HG02623 (cell line): ENCODE results near the gene MOSMO.
A peak's percentile ranks its signal among the peaks of the same experiment; 100 is the strongest.

Experiments
- ATAC-seq: cut with Tn5 transposase; IDR thresholded peaks from one replicate; pipeline ENCODE4 v1.9.1; 2021; ENCODE audit warnings: moderate library complexity; ENCODE audit not compliant: unreplicated experiment

The MOSMO gene

DNA sequence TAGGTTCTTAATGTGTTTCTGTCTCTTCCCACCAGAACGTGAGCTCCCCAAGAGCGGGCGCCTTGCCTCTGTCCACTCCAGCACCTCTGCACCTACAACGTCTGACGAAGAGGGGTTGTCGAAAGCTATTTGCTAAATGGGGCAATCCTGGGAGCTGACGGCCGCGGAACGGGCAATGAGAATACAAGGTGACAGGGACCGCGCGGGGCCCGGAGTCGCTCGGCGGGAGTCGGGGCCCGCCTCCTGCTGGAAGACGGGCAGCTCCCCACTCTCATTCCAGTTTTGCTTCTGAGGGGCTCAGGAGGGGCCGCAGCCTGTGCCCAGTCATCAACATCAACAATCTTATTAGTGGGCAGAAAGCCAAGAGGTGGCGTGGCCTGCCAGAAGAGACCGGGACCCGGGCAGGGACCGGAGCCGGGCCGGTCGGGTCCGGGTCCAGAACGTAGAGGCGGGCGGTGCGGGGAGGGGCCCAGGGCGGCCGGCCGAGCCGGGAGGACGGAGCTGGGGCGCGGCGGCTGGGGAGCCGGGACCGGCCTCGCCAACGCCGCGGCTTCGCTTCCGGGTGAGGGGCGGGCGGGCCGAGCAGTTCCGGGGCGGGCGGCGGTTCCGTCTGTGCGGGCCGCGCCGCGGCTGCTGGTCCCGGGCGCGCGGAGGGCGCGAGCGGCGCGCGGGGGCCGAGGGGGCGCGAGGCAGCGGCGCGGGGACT is at the start of gene MOSMO:
Gene MOSMO (plus strand): TSS at position 603 of the 706 bp plus-strand sequence. CDS start 191 bp downstream, outside the sequence.
- ATAC-seq, result peak; percentile 62

DNA sequence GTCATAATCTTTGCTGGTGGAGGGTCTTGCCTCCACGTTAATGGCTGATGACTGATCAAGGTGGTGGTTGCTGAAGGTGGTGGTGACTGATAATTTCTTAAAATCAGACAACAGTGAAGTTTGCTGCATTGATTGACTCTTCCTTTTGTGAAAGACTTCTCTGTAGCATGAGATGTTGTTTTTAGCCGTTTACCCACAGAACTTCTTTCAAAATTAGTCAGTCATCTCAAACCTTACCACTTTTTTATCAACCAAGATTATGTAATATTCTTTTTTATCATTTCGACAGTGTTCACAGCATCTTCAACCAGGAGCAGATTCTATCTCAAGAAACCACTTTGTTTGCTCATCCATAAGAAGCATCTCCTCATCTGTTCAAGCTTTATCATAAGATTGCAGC is 48.9 kb upstream of the MOSMO start:
- no peak for ATAC-seq

DNA sequence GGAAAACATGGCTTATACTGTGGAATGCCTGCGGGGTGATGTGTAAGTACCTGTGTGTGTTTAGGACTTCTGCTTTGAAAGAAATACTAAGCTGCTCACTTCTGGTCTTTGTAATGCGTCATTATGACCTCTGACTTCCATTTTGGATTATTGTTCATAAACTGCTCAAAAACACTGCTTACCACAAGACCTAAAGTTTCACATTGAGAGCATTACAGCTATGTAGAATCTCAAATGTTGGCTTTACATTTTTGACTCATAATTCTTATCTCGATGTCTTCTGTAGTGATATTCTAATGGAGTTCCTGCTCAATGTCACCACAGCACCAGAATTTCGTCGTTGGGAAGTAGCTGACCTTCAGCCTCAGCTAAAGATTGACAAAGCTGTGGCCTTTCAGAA is 45.4 kb upstream of the MOSMO start:
- no peak for ATAC-seq

DNA sequence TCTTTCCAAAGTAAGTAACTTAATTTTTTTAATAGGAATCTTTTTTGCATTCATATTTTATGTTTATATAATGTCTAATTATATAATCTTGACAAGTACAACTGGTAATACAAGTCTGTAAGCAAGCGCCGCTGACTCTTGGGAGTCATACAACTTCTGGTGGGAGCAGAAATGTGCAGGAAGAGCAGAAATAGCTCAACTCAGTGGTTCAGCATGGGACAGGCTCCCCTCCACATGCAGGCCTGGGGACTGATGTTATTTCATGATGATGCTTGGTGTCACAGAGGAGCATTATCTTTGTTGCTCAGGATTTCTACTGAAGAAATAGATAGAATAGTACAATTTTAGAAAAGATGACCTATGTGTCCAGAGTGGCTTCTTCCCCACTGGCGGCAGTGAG is 44.0 kb upstream of the MOSMO start:
- no peak for ATAC-seq

DNA sequence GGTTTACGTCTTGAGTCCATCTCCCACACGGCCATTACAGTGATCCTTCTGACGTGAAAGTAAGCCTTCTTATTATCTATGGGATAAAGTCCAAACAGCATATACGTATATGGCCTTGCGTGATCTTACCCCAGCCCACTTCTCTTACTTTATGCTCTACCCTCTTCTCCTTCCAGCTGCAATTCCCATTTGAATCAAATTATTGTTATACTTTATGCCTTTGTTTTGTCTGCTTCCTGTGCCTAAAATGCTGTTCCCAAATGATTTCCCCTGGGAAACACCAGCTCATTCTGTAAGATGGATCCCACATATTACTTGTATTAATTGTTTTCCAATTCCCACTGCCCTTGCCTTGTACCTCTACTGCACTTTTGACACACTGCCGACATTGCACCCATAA is 43.6 kb upstream of the MOSMO start:
- no peak for ATAC-seq

DNA sequence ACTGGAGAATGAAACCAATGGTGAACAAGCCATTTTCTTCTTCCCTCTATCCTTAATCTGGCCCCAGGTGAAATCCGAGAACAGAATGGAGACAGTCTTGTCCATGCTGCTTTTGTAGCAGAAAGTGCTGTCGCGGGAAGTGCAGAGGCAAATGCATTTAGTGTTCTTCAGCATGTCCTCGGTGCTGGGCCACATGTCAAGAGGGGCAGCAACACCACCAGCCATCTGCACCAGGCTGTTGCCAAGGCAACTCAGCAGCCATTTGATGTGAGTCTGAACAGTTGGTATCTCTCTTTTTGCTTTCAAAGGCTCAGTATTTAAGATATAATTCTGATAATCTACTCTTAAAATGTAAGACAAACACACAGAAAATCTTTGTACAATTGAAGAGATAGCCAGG is 36.1 kb upstream of the MOSMO start:
- no peak for ATAC-seq

DNA sequence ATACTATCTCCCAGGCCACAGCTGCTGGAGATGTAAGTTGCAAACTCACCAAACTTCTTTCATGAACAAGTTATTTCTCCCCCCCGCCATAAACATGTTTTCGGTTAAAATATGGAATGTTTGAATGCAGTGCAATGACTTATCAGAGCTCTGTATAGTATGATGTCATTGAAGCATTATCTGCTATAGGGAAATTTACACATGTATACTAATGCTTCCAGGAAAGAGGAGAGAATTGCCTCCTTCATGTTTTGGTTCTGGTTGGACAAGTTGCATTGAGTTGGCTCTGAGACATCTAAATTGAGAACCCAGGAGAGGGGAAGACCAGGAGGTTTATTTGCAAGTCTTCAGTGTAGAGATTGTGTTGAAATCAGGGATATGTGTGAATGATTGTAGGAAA is 34.0 kb upstream of the MOSMO start:
- no peak for ATAC-seq

DNA sequence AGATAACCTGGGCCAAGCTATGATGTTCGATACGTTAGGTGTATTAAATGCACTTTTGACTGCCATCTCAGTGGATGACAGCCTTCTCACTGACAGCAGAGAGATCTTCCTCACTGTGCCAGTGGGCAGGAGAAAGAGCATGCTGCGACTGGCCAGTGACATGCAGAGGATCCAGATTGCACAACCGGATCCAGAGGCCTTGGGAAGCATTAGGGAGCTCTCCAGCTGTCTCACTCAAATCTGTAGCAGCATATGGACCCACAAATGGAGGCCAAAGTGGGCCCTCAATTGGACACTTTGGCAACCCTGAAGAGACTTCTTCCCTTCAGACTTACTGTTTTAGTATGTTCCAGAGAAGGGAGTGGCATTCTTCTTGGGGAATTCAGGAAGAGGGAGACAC is 27.9 kb upstream of the MOSMO start:
- no peak for ATAC-seq

DNA sequence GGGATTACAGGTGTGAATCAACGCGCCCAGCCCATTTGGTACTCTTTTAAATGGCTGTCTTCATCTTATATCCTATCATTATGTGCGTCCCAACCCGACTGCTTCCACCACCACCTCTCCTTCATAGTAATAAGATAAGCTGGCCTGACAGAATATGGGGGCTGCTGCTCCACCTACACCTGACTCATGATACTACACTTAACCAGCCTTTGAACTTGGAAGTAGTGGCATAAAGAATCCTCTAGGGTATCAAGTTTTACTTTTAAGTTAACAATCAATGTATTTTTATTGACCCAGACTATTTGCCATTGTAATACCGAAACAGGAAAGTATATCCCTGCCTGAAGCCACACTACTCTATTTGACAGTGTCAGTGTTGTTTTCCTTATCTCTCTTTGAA is 25.8 kb upstream of the MOSMO start:
- ATAC-seq, result no peak

DNA sequence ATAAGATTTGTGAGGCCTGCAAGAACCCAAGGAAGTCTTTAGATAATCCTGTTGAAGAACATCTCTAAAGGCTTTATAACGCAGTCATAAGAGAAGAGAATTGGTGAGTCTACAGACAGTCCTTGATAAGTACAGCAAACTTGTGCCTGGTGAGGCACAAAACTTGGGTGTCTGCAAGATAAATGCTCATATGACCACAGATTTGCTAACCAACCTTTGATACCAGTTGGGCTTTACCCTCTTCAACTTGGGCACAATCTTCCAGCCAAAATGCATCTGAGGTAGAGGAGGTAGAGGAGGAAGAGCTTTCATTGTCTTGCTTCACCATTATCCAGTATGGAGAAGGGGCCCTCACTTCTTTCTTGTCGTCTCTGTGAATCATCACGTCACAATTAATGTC is 23.8 kb upstream of the MOSMO start:
- ATAC-seq, result no peak

DNA sequence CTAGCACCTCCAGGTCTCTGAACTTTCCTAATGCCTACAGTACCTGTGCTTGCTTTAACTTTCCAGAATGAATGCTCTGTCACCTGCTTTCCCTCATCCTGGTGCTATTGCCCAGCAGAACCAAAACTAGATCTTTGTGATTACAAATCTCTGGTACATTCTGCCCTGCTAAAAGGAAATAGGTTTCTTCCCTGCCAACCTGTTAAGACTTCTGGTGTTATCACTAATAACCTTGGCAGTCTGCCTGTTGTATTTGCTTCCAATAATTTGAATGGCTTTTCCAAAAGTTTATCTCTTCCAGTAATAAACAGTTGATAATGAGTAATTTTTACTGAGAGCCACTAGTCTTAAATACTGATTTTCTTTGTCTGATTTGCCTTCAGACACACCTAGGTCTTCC is 22.4 kb upstream of the MOSMO start:
- ATAC-seq, result no peak

DNA sequence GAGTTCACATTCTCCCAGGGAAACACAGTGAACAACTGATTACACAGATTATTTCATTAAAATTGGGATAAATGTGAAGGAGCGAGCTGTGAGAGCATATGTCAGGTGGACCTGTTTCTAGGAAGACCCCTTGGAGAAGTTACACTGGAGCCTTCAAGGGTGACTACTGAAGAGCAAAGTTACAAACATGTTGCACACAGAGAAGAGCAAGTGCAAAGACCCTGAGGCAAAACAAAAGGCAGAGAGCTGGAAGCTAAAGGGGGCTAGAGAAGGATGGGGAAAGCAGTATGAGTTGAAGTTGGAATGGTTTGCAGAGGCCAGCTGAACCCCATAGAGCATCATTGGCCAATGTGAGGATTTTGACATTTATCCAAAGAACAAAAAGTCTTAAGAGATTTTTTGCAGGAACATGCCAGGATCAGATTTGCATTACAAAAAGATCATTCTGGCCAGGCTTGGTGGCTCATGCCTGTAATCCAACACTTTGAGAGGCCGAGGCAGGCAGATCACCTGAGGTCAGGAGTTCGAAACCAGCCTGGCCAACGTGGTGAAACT is 21.1 kb upstream of the MOSMO start:
- ATAC-seq, result no peak

DNA sequence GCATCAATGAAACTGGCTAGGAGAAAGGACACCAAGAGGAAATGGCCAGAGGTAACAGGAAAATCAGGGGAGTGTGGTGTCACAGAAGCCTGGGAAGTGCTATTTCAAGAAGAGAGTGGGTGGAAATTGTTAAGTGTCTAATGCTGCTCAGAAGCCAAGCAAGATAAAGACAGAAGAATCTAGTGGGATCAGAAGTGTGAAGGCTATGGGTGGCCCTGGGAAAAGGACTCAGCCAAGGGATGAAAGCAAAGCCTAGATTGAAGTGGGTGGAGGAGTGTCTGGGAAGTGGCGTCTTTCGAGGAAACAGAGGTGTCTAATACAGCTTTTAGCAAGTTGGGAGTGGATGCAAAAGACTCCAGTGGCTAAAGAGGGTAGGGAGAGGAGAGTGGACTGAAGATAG is 20.4 kb upstream of the MOSMO start:
- ATAC-seq, result no peak

DNA sequence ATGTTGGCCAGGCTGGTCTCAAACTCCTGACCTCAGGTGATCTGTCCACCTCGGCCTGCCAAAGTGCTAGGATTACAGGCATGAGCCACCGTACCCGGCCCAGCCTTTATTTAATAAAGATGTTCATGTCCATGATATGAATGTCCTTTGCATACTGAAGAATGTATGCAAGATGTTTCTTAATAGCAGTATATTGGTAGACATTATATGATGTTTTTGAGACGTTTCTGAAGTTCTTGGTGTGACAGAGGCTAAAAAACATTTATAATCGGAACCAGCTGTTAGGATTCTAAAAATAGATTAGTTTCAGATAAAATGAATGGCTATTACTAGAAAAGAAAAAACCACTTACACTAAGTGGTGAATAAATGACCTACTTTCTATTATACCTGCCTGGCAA is 18.8 kb upstream of the MOSMO start:
- no peak for ATAC-seq

DNA sequence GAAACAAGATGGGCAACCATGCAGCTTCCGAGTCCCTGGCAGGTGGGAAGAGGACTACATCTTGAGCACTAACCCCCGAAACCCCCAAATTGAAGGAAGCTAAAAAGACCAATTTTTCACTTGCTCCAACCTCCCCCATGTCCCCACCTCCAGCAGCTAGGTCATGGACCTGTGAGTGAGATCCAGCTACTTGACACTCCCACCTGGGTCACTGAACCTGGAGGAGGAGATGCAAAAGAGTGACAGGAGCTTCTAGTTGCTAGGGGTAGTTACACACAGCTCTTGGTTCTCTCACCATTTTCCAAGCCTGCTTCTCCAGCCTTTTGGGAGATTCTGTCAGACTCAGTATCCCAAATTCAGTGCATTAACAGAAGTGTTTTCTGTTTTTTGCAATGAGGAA is 18.2 kb upstream of the MOSMO start:
- ATAC-seq, result no peak

DNA sequence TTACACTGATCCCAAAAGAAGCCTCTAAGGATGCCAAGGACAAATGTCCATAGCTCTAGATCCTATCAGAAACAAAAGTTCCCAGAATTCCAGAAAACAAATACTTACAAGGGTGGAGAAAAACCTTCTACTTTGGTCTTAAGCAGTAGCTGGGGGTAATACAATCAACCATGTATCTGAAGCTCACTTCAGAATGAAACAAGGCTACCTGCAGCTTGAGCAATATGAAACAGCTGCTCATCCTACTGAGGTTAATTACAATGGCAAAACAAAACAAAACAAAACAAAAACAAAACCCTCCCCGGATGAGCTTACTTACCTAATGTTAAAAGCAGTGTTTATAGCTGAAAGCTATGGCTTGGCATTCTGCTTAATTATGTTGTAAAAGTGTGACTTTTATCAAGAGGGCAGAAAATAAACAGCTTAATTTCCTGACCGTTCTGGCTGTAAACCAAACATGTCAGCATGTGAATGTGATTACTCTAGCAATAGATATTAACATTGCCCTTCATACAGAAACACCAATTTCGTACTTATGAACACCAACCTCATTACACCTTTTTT is 17.4 kb upstream of the MOSMO start:
- ATAC-seq, result no peak

DNA sequence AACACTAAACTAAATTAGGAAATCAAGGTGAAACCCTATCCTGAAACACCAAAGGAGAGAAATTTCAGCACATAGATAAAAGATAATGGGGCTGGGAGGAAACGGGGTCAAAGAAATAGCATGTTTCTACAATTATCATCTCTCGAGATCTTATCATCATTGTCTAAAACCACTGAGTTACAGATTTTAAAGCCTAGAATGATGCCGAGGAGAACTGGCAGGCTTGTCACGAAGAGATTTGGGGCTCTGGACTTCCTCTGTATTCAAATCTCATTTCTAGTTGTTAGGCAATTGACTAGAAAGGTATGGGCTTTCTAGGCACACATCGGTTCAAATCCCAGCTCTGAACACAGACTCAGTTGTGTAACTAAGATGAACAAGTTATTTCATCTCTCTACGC is 16.3 kb upstream of the MOSMO start:
- no peak for ATAC-seq

DNA sequence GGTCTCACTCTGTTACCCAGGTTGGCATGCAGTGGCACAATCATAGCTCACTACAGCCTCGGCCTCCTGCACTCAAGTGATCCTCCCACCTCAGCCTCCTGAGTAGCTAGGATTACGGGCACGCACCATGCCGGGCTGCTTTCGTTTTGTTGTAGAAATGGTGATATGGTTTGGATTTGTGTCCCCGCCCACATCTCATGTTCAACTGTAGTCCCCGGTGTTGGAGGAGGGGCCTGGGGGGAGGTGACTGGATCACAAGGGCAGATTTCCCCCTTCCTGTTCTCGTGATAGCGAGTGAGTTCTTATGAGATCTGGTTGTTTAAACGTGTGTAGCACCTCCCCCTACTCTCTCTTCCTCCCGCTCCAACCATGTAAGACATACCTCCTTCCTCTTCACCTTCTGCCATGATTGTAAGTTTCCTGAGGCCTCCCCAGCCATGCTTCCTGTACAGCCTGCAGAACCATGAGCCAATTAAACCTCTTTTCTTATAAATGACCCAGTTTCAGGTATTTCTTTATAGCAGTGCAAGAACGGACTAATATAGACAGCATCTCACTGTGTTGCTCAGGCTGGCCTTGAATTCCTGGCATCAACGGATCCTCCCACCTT is 12.9 kb upstream of the MOSMO start:
- ATAC-seq, result no peak

DNA sequence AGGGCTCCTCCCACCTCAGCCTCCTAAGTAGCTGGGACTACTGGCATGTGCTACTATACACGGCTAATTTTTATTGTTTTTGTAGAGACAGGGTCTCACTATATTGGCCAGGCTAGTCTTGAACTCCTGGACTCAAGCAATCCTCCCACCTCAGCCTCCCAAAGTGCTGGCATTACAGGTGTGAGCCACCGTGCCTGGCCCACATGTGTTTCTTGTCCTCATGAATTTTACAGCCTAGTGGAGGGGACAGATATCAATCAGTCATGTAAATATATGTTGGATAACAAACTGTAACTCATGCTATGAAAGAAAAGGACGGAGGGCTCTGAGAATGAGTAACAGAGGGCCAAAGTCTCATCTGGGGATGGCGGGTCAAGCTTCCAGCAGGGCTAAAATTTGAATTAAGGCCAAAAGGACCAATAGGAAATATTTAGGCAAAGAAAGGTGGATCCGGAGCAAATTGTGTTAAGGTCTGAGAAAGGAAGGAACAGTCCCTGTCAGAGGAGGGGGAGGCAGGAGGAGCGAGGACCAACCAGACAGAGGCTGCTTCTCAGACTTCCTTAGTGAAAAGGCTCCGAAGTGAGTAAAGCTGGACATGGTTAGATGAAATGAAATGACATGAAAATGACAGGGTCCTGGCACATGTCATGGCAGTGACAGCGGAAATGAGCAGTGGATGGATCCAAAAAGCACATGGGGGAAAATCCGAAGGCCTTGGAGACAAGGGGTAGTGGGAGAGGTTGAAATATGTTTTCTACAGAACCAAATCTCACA is 10.8 kb upstream of the MOSMO start:
- no peak for ATAC-seq

DNA sequence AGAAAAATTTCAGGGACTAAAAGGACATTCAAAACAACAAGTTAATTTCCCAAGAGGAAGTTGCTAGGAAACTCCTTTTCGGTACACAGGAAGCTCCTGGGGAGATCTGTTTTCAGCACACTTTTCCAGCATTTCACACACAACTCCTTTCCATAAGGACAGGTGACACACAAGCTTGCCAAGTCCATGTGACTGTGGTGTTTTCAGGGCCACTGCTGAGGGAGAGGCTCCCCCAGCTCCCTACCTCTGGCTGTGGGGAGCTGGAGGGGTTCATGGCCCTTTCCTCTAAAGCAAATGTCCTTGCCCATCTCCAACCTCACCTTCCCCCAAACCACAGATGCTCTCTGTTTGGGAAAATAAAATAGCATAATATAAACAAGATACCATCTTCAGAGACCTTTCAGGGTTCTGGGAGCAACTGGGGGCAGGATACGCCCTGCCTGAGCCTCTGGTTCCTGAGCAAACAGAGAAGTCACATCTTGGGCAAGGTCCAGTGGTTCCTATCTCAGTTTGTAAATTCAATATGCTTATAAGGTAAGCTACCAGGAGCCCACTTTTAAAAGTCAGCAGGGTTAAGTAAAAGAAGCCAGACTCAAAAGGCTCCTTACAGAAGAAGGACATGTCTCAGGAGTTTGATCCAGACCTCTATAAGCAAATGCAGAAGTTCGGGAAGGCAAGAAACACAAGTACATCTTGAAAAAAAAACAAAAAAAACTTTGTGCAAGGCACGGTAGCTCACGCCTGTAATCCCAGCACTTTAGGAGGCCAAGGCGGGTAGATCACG is 10.0 kb upstream of the MOSMO start:
- ATAC-seq, result no peak

DNA sequence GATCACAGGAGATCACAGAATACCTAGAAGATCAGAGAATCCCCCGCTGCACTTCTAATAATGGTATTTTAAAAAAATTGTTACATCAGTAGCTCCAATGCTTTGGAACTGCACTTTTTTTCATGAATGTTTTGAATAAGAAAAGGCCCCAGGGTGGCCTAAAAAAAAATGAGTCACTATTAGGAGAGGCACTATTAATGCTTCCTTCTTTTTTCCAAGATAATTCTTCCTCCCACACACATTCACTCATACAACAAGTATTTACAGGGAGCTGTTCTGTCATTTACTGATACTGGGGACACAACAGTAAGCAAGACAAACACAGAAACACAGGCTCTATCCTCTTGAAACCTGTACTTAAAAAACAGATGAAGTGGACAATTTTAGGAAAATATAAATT is 6.3 kb upstream of the MOSMO start:
- no peak for ATAC-seq
